Endothelial cell of umbilical vein (primary cell): ENCODE measurements around the gene KIAA1958. TPM values are rescaled to one million over a fixed set of nuclear protein-coding genes. Genes with fewer than 3 reads are reported as not detected.

ENCODE experiments used
- BruUV-seq: library from RNA; stranded (reverse); fragments of 400-500 nt; replicated peaks from 2 replicates; lab custom pipeline; 2021; lab: Mats Ljungman, UMichigan
- CTCF ChIA-PET: fragments of 300-600, 350-600 bp; sonication (Branson Sonifier 250); formaldehyde crosslinking; loops from one replicate; lab custom pipeline; 2021; ENCODE audit warnings: antibody characterized with exemption, inconsistent platforms; lab: Charles Lee
- POLR2A ChIA-PET: fragments of 300-600, 350-600 bp; sonication (Branson Sonifier 250); formaldehyde crosslinking; loops from one replicate; lab custom pipeline; 2021; ENCODE audit warnings: antibody characterized with exemption, inconsistent platforms; lab: Charles Lee
- DNase-seq: peaks from one replicate; pipeline ENCODE4 v3.0.0-alpha.2; 2011; ENCODE audit warnings: low read depth, low spot score
- FAIRE-seq: peaks from 2 replicates; lab custom pipeline; 2011; peaks lifted over from hg19 to GRCh38; lab: Jason Lieb, UNC
- H2AFZ ChIP-seq: 2 replicates; pipeline ENCODE4 v1.6.0; 2012; ENCODE audit warnings: low read depth, low read length, control low read depth, inconsistent platforms
- H3K27ac ChIP-seq: 2 replicates; pipeline ENCODE4 v1.5.1; 2011; ENCODE audit warnings: low read depth, mild to moderate bottlenecking, control low read depth, low read length, moderate library complexity; ENCODE audit not compliant: insufficient read depth
- H3K27me3 ChIP-seq, 2 experiments: 2 replicates each; pipeline versions ENCODE4 v1.6.0 to v1.6.1; 2011; ENCODE audit warnings: low read length in 2 of 2, mixed read lengths in 1 of 2; ENCODE audit not compliant: control insufficient read depth in 2 of 2, insufficient read depth in 2 of 2
- H3K36me3 ChIP-seq, 2 experiments: 2 replicates in 1 of 2; 3 replicates in 1 of 2; pipeline ENCODE4 v1.5.1; 2011; ENCODE audit warnings: low read length in 2 of 2, mild to moderate bottlenecking in 1 of 2, moderate library complexity in 1 of 2; ENCODE audit not compliant: control insufficient read depth in 2 of 2, insufficient read depth in 2 of 2; ENCODE audit errors: extremely low read depth in 1 of 2
- H3K4me1 ChIP-seq: 3 replicates; pipeline ENCODE4 v1.5.1; 2011; ENCODE audit warnings: mild to moderate bottlenecking, low read length; ENCODE audit not compliant: control insufficient read depth, insufficient read depth; ENCODE audit errors: extremely low read depth
- H3K4me2 ChIP-seq: 2 replicates; pipeline ENCODE4 v1.6.1; 2011; ENCODE audit warnings: low read length, control low read depth, mixed read lengths; ENCODE audit not compliant: insufficient read depth
- H3K4me3 ChIP-seq, 3 experiments: fragments of 200-600 bp in 1 of 3; sonication (generic), shearing (Covaris generic) in 1 of 3; replicated peaks in 1 of 3; 2 replicates each; pipeline ENCODE4 v1.5.1; 2011 to 2016; ENCODE audit warnings: control low read depth in 3 of 3, low read length in 3 of 3, mild to moderate bottlenecking in 2 of 3, inconsistent platforms in 1 of 3, low read depth in 1 of 3, moderate library complexity in 1 of 3; ENCODE audit not compliant: insufficient read depth in 1 of 3
- H3K79me2 ChIP-seq: 2 replicates; pipeline ENCODE4 v1.6.0; 2012; ENCODE audit warnings: low read length, inconsistent platforms; ENCODE audit not compliant: control insufficient read depth, insufficient read depth
- H3K9ac ChIP-seq: replicated peaks from 2 replicates; pipeline ENCODE3; 2011; ENCODE audit warnings: low read length, control low read depth; ENCODE audit not compliant: insufficient read depth; ENCODE audit errors: extremely low read depth
- H3K9me1 ChIP-seq: replicated peaks from 3 replicates; pipeline ENCODE4 v1.6.0; 2011; ENCODE audit warnings: mild to moderate bottlenecking, low read length; ENCODE audit not compliant: control insufficient read depth, insufficient read depth; ENCODE audit errors: extremely low read depth
- H3K9me3 ChIP-seq: replicated peaks from 2 replicates; pipeline ENCODE4 v1.5.1; 2012; ENCODE audit warnings: low read length, inconsistent platforms; ENCODE audit not compliant: control insufficient read depth, insufficient read depth
- H4K20me1 ChIP-seq: replicated peaks from 2 replicates; pipeline ENCODE3; 2011; ENCODE audit warnings: mild to moderate bottlenecking, low read length; ENCODE audit not compliant: control insufficient read depth, insufficient read depth; ENCODE audit errors: extremely low read depth
- EZH2 ChIP-seq: IDR thresholded peaks from 2 replicates; pipeline ENCODE4 v1.6.1; 2012; ENCODE audit warnings: borderline replicate concordance, low read depth, mild to moderate bottlenecking, moderate library complexity, low read length, inconsistent platforms; ENCODE audit not compliant: severe bottlenecking
- GATA2 ChIP-seq: IDR thresholded peaks from 2 replicates; pipeline ENCODE4 v1.7.0; 2011; ENCODE audit warnings: low read depth, mild to moderate bottlenecking, moderate library complexity, mixed read lengths, low read length; ENCODE audit not compliant: insufficient read length, insufficient read depth
- JUN ChIP-seq: IDR thresholded peaks from 2 replicates; pipeline ENCODE4 v1.6.1; 2011; ENCODE audit warnings: borderline replicate concordance, low read depth; ENCODE audit not compliant: insufficient read length, insufficient read depth
- MYC ChIP-seq: IDR thresholded peaks from one replicate; pipeline ENCODE4 v1.6.1; 2011; ENCODE audit warnings: mild to moderate bottlenecking, low read depth, low read length
- POLR2AphosphoS5 ChIP-seq: IDR thresholded peaks from 2 replicates; pipeline ENCODE4 v1.6.1; 2012; ENCODE audit warnings: low read depth, mild to moderate bottlenecking, control low read depth, low read length, moderate library complexity; ENCODE audit not compliant: insufficient read depth
- dilution Hi-C: fragments of 300-500 bp; cut with MboI; formaldehyde crosslinking; loops from one replicate; pipeline ENCODE4 v1.15.0; 2019; ENCODE audit warnings: low sequenced_read_pairs; ENCODE audit not compliant: extremely low pct_ligation_motif_present
- intact Hi-C: fragments of 100-400 bp; cut with micrococcal nuclease; formaldehyde crosslinking; loops from one replicate; pipeline ENCODE4 v1.10.0; 2022
- polyA plus RNA-seq, 4 experiments: library from polyadenylated mRNA; depleted of rRNA in 3 of 4; stranded (reverse) in 3 of 4; unstranded in 1 of 4; fragments of >200 nt; gene quantifications; 2 replicates each; pipeline versions ENCODE4 v1.2.1 to v1.2.3, GENCODE V29; 2011 to 2012; ENCODE audit warnings: missing spikeins in 1 of 4
- total RNA-seq: library from RNA; stranded (reverse); gene quantifications from 2 replicates; pipeline ENCODE4 v1.2.3, GENCODE V29; 2021
- TF ChIP-seq, protein P1 (sequence below): IDR thresholded peaks from 2 replicates; pipeline ENCODE4 v1.6.1; 2011; ENCODE audit not compliant: insufficient read depth, insufficient read length
- TF ChIP-seq, protein P2 (sequence below), 2 donors: IDR thresholded peaks; 1 replicate in 1 of 2; 2 replicates in 1 of 2; pipeline ENCODE4 v1.5.1; 2011; ENCODE audit warnings: low read length in 2 of 2, mild to moderate bottlenecking in 2 of 2, moderate library complexity in 2 of 2, control low read depth in 1 of 2, inconsistent platforms in 1 of 2, low read depth in 1 of 2; ENCODE audit not compliant: insufficient read depth in 1 of 2; ENCODE audit errors: extremely low read depth in 1 of 2

The KIAA1958 gene
- total and polyA plus RNA-seq, 2 donors (not counting 3 experiments of a cell fraction or from before 2014, with no cell fraction given) = 1.7 to 5.0 TPM

- Histone ChIP-seq H3K4me3 (no peak overlapping the region), H3K9me1 (no peaks in the 10 kb centered on the region), H3K27ac (no peak overlapping the region), H3K79me2 (no peaks in the 10 kb centered on the region), H3K36me3 (no peaks in the 10 kb centered on the region), H2AFZ (no peak overlapping the region), H3K4me2 (no peak overlapping the region), H4K20me1 (no peaks in the 10 kb centered on the region), H3K27me3 (no peaks in the 10 kb centered on the region), H3K4me1 (no peaks in the 10 kb centered on the region), H3K9me3 (no peaks in the 10 kb centered on the region), H3K9ac (no peak overlapping the region)
- dilution Hi-C loops (no loop called here), intact Hi-C loops (no loop called here)
- ChIA-PET CTCF (no interaction called here), POLR2A (no interaction called here)
- TF ChIP-seq POLR2AphosphoS5 = no peak
- no peak for TF ChIP-seq GATA2
- TF ChIP-seq JUN = no peak
- TF ChIP-seq, protein P1, sequence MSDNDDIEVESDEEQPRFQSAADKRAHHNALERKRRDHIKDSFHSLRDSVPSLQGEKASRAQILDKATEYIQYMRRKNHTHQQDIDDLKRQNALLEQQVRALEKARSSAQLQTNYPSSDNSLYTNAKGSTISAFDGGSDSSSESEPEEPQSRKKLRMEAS = no peak
- no peak for TF ChIP-seq EZH2
- TF ChIP-seq MYC = no peak
- DNase-seq (no peak), FAIRE-seq (no peak)
- no TSS peak for BruUV-seq
Measured at GRCh38 chr9:112496074-112496722, 9.6 kb downstream of the KIAA1958 start.

- no peak overlapping the region for H2AFZ ChIP-seq
- no peak for DNase-seq
- H3K27ac ChIP-seq = no peak overlapping the region
- ChIA-PET POLR2A (no interaction called here), CTCF (interaction anchor here (1.3 kb wide), 1 partner anchor 15 kb away, joined by 3 read pairs; no protein-coding TSS in a partner anchor)
- intact Hi-C loops (no loop called here), dilution Hi-C loops (no loop called here)
- TF ChIP-seq, protein P2, sequence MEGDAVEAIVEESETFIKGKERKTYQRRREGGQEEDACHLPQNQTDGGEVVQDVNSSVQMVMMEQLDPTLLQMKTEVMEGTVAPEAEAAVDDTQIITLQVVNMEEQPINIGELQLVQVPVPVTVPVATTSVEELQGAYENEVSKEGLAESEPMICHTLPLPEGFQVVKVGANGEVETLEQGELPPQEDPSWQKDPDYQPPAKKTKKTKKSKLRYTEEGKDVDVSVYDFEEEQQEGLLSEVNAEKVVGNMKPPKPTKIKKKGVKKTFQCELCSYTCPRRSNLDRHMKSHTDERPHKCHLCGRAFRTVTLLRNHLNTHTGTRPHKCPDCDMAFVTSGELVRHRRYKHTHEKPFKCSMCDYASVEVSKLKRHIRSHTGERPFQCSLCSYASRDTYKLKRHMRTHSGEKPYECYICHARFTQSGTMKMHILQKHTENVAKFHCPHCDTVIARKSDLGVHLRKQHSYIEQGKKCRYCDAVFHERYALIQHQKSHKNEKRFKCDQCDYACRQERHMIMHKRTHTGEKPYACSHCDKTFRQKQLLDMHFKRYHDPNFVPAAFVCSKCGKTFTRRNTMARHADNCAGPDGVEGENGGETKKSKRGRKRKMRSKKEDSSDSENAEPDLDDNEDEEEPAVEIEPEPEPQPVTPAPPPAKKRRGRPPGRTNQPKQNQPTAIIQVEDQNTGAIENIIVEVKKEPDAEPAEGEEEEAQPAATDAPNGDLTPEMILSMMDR (IDR thresholded peaks at IDR 0.05; ENCODE audit: extremely low read depth in 1 of 2, insufficient read depth in 1 of 2, low read depth in 1 of 2, low read length in 2 of 2) = no peak
- TF ChIP-seq, protein P1 = no peak
- no peak for TF ChIP-seq MYC
- TF ChIP-seq GATA2 = no peak
- TF ChIP-seq JUN = no peak
- BruUV-seq = no TSS peak
- H3K4me2 ChIP-seq = no peak overlapping the region
- no peaks in the 10 kb centered on the region for H3K27me3 ChIP-seq
- peaks cover 6% of the 10 kb centered on the region for H3K4me1 ChIP-seq
- FAIRE-seq = no peak
- H3K9me3 ChIP-seq = no peaks in the 10 kb centered on the region
- H3K79me2 ChIP-seq = no peaks in the 10 kb centered on the region
- H3K4me3 ChIP-seq = no peak overlapping the region
- no peaks in the 10 kb centered on the region for H4K20me1 ChIP-seq
- H3K36me3 ChIP-seq = no peaks in the 10 kb centered on the region
- no peaks in the 10 kb centered on the region for H3K9me1 ChIP-seq
- H3K9ac ChIP-seq = no peak overlapping the region
Measured at GRCh38 chr9:112500842-112501241, 14.2 kb downstream of the KIAA1958 start.
